LNCAP (cell line): Measurements from ENCODE around the gene IGLON5.

Source experiments
- CTCF ChIP-seq: fragments of 450-650 bp; IDR thresholded peaks from 2 replicates; pipeline ENCODE4 v1.5.1; 2017; ENCODE audit warnings: mild to moderate bottlenecking

IGLON5 gene

GRCh38 chr19:51311351-51312257 is at the start of gene IGLON5:
TSS of gene IGLON5 (plus strand) at chr19:51311644. CDS start at chr19:51311848, 204 bp downstream.
- no peak for TF ChIP-seq CTCF

GRCh38 chr19:51263808-51264207 is 47.6 kb upstream of the IGLON5 start:
- no peak for TF ChIP-seq CTCF

GRCh38 chr19:51271067-51271466 is 40.4 kb upstream of the IGLON5 start:
- TF ChIP-seq CTCF = no peak

GRCh38 chr19:51272183-51272810 is 39.1 kb upstream of the IGLON5 start:
- no peak for TF ChIP-seq CTCF

- TF ChIP-seq CTCF = no peak
Measured at GRCh38 chr19:51274049-51274770, 37.2 kb upstream of the IGLON5 start.

GRCh38 chr19:51277112-51277511 is 34.3 kb upstream of the IGLON5 start:
- no peak for TF ChIP-seq CTCF

GRCh38 chr19:51282335-51282734 is 29.1 kb upstream of the IGLON5 start:
- no peak for TF ChIP-seq CTCF
